GM18519 (cell line): Measurements from ENCODE around the gene ATP13A2.
"Not testable (repeated sequence)": the region's sequence is repeated elsewhere in the genome, so short reads cannot be mapped to it uniquely, and the experiment has no call there.

Experiments
- ATAC-seq: cut with Tn5 transposase; IDR thresholded peaks from one replicate; pipeline ENCODE4 v1.9.1; 2021; ENCODE audit warnings: mild to moderate bottlenecking, moderate library complexity; ENCODE audit not compliant: unreplicated experiment, low FRiP score

Gene ATP13A2

DNA sequence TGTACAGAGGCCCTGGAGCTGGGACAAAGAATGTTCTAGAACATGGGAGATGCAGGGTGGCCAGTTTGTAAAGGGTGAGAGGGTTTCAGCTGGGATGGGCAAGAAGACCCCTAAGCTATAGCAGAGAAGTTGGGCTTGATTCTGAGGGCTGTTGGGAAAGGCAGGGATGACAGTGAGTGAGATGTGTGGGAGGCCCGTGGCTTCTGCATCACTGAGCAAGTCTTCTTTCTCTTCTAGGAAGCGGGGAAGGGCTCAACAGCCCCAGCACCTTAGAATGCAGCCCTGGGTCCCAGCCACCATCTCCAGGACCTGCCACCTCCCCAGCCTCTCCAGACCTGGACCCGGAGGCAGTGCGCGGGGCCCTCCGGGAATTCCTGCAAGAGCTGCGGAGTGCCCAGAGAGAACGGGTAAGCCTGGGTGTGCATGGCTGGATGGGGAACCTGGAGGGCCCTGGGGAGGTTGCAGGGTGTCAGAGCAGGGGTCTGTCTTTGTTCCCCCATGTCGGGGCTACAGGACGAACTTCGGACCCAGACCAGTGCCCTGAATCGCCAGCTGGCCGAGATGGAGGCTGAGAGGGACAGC lies 46.2 kb downstream of the ATP13A2 start:
- no peak for ATAC-seq

DNA sequence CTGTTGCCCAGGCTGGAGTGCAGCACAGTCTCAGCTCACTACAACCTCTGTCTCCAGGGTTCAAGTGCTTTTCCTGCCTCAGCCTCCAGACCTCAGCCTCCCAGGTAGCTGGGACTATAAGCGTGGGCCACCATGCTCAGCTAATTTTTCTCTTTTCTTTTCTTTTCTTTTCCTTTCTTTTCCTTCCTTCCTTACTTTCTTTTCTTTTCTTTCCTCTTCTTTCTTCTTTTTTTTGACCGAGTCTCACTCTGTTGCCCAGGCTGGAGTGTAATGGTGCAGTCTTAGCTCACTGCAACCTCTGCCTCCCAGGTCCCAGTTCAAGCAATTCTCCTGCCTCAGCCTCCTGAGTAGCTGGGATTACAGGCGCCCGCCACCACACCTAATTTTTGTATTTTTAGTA lies 47.6 kb downstream of the ATP13A2 start:
- not testable (repeated sequence) for ATAC-seq

DNA sequence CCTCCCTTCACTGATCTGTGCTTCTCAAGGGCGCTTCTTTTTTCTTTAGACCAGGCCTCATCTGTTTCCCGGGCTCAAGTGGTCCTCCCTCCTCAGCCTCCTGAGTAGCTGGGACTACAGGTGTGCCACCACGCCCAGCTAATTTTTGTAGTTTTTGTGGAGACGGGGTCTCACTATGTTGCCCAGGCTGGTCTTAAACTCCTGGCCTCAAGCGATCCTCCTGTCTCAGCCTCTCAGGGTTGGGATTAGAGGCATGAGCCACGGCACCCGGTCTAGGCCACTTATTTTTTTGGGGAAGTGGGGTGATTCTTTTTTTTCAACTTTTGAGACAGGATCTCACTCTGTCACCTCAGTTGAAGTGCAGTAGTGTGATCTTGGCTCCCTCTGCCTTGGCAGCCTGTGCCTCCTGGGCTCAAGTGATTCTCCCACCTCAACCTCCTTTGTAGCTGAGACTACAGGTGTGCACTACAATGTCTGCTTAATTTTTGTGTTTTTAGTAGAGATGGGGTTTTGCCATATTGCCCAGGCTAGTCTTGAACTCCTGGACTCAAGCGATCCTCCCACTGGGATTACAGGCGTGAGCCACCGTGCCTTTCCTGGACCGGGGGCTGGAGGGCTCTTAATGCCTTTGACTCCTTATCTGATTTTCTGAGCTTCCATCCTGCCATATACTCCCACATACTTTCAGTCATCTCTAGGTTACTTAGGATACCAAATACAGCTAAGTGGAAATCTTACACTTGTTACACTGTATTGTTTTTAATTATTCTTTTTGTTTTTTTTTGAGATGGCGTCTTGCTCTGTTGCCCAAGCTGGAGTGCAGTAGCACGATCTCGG lies 50.2 kb downstream of the ATP13A2 start:
- no peak for ATAC-seq

DNA sequence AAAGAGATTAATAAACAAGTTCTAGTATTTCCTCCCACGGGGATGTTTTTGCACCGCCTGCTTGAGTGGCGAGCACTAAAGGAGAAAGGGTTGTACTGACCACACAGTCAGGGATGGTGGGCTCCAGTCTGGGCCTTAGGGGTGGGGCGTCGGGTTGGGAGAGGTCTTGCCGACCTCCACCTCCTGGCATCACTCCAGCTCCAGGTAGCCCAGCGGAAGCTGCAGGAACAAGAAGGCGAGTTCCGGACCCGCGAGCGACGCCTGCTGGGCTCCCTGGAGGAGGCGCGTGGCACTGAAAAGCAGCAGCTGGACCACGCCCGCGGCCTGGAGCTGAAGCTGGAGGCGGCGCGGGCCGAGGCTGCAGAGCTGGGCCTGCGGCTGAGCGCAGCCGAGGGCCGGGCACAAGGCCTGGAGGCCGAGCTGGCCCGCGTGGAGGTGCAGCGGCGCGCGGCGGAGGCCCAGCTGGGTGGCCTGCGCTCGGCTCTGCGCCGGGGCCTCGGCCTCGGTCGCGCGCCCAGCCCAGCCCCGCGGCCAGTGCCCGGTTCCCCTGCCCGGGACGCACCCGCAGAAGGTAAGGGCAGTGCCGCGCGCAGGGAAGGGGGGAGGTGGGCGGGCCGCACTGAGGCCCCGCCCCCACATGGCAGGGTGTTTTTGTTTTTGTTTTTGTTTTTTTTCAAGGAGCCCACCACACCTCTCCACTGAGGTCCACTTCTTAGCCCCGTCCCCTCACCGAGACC lies 51.0 kb downstream of the ATP13A2 start:
- no peak for ATAC-seq

DNA sequence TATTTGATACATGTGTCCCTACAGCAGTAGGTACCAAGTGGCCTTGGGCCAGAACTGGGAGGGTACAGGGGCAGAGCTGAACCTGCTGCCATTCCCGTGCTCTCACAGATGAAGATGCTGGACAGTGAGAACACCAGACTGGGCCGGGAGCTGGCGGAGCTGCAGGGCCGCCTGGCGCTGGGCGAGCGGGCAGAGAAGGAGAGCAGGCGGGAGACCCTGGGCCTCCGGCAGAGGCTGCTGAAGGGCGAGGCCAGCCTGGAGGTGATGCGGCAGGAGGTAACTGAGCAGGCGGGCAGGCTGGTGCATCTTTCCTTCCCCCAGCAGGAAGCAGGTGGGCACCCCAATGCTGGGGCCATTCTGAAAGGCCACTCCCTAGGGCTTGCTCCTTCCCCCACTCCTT lies 53.3 kb downstream of the ATP13A2 start:
- no peak for ATAC-seq

DNA sequence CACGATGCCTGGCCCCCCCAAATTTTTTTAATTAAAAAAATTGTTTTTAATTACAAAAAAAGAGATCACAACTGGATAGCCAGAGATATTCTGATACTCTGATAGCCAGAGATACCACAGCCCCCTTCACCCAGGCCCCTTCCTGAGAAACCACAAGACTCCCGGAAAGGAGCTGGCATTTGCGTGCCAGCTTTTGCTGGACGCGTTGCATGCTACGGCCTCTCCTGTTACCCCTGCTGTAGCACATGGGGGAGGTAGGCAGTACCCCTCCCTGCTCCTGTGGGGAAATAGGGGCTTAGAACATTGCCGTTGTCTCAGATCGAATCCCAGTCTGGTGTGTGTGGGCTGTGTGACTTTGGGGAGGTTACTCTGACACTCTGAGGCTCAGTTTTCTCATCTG lies 54.0 kb downstream of the ATP13A2 start:
- ATAC-seq, result no peak

DNA sequence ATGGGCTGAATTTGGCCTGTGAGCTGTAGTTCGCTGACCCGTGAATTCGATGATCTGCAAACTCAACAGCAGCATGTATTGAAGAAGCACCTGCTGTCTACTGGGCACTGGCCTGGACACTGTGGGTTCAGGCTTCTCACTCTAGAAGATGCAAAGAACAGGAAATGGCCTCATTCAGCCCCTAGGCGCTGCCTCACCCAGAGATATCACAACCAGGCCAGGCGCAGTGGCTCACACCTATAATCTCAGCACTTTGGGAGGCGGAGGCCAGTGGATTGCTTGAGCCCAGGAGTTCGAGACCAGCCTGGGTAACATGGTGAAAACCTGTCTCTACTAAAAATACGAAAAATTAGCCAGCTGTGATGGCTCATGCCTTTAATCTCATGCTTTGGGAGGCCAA lies 55.0 kb downstream of the ATP13A2 start:
- ATAC-seq, result no peak

DNA sequence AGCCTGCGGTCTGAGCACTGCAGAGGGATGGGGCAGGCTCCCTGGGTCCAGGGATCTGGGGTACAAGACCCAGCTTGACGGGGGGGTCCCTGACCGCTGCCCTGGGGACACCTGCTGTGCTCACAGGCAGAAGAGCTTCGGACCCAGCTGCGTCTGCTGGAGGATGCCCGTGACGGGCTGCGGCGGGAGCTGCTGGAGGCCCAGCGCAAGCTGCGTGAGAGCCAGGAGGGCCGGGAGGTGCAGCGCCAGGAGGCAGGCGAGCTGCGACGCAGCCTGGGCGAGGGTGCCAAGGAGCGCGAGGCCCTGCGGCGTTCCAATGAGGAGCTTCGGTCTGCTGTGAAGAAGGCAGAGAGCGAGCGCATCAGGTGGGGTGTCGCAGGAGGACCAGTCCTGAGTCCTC lies 56.5 kb downstream of the ATP13A2 start:
- ATAC-seq, result no peak

DNA sequence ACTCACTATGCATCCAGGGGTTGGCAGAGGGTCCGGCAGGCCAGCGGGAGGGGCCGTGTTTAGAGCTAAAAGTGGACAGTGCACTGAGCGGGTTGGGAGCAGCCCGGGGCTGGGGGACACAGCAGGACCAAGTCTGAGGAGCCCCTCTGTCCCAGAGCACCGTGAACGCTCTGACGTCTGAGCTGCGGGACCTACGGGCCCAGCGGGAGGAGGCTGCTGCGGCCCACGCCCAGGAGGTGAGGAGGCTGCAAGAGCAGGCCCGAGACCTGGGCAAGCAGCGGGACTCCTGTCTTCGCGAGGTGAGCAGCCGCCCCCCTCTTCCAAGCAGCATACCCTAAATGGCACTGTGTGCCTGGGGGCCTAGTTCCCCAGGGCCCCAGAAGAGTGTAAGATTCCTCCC lies 57.1 kb downstream of the ATP13A2 start:
- no peak for ATAC-seq

DNA sequence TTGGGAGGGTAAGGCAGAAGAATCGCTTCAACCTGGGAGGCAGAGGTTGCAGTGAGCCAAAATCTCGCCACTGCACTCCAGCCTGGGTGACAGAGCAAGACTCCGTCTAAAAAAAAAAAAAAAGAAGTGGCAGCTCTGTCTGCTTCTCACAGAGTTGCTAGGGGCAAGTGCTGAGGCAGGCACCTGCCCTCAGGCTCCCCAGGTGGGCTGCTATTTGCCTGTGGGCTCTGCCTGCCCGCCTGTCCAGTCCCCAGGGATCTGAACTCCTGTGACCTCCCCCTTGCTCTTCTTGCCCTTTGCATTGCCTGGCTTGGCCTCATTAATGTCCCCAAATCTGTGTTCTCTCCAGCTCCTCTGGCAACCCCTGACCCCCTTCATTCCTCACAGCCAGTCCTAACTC lies 59.4 kb downstream of the ATP13A2 start:
- not testable (repeated sequence) for ATAC-seq

DNA sequence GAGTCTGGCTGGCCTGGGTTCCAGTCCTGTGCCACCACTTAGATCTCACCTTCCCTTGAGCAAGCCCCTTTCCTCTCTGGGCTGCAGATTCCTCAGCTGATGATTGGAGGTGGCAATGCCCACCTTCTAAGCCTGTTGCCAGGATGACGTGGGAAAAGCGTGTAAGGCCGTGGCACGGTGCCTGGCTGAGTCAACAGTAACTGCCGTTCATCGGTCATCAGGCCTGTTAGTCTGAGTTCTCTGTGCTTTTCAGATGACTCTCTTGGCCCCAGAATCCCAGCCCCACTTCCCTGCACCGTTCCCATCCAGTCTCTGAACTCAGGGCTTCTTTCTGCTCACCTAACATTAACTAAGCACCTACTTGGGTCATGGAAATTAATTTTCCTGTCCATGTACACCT lies 62.7 kb downstream of the ATP13A2 start:
- not testable (repeated sequence) for ATAC-seq

DNA sequence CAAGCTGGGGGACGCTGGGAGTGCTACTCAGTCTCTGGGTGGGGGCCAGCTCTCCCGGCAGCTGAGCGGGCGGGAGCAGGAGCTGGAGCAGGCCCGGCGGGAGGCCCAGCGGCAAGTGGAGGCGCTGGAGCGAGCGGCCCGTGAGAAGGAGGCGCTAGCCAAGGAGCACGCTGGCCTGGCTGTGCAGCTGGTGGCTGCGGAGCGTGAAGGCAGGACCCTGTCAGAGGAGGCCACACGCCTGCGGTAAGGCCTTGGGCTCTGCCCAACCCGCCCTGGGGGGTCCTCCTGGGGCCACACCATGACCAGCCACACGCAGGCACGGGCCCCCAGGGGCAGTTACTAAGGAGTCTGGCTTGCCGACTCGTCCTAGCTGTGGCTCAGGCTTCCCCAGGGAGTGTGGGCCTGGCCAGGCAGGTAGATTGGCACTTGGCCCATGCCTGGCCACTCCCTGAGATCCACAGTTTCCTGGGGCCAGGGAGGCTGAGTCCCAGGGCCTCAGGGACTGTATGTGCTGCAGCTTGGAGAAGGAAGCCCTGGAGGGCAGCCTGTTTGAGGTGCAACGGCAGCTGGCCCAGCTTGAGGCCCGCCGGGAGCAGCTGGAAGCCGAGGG lies 63.3 kb downstream of the ATP13A2 start:
- ATAC-seq, result not testable (repeated sequence)

DNA sequence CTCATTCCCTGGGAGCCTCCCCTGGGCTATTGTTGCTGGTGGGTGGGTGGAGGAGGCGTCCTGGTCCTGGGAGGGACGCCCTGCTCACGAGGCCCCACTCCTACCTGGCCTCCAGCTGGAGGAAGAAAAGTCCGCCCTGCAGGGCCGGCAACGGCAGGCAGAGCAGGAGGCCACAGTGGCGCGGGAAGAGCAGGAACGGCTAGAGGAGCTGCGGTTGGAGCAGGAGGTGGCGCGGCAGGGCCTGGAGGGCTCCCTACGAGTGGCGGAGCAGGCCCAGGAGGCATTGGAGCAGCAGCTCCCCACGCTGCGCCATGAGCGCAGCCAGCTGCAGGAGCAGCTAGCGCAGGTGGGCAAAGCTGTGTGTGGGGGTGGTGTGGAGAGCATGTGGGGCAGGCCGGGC lies 65.1 kb downstream of the ATP13A2 start:
- ATAC-seq, result no peak

DNA sequence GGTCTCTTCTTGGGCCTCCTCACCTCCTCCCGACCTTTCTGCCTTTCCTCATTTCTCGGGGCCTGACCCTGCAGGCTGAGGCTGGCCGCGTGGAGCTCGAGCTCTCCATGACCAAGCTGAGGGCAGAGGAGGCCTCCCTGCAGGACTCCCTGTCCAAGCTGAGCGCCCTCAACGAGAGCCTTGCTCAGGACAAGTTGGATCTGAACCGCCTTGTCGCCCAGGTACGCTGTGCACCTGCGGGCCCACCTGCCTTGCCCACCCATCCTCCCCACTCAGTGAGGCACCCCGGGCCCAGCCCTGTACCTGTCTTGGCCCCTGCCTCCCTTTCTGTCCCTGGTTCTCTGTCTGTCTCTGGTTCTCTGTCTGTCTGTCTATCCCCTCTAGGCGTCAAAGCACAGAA lies 65.5 kb downstream of the ATP13A2 start:
- not testable (repeated sequence) for ATAC-seq

DNA sequence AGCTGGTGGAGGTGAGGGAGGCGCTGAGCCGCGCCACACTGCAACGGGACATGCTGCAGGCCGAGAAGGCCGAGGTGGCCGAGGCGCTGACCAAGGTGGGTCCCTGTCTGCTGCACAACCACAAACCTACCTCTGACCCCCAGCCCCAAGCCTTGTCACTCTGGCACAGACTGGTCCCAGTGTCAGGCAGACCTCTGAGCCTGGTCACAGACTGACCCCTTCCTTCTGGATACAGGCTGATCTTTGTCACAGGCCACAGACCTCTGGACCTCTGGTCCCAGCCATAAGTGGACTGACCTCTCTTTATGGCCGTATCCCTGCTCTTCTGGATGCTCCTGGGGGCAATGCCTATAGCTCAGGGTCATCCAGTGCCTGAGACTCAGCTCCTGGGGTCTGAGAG lies 66.2 kb downstream of the ATP13A2 start:
- ATAC-seq, result not testable (repeated sequence)

DNA sequence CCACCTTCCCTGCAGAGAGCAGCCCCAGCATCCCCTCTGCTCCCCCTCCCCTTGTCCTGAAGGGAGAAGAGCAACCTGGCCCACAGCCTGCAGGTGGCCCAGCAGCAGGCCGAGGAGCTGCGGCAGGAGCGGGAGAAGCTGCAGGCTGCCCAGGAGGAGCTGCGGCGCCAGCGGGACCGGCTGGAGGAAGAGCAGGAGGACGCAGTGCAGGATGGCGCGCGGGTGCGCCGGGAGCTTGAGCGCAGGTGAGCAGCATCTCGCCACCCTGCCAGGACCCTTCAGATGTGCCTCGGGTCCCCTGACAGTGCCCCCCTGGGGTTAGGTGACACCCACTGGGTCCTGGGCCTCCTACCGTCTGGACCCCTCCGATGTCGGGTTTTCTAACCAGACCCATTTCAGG lies 67.7 kb downstream of the ATP13A2 start:
- ATAC-seq, result no peak

DNA sequence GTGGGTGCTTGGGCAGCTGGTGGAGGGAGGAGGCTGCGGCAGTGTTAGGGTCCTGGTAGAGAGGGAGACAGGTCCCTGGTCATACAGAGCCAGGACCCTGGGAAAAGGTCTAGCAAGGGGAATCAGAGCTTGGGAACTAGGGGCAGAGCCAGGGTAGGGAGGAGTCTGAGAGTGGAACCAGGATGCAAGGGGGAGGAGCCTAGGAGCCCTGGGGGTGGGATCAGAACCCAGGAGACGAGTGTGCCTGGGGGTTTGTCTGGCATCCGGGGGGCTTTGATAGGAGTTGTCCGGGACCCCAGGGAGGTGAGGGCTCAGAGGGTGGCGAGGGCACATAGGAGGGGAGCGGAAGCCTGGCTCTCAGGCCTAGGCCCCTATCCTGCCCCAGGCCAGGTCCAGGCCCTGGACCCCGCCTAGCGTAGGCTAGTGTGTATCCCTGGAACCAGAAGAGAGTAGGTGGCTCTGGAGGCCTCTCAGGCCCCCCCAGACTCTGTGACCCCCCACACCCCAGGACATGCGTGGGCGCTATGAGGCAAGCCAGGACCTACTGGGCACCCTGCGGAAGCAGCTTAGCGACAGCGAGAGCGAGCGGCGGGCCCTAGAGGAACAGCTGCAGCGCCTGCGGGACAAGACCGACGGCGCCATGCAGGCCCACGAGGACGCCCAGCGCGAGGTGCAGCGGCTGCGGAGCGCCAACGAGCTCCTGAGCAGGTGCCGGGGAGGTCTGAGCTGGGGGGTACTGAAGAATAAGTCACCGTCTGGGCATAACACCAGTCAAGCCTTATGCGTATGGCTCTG lies 72.1 kb downstream of the ATP13A2 start:
- ATAC-seq, result not testable (repeated sequence)

DNA sequence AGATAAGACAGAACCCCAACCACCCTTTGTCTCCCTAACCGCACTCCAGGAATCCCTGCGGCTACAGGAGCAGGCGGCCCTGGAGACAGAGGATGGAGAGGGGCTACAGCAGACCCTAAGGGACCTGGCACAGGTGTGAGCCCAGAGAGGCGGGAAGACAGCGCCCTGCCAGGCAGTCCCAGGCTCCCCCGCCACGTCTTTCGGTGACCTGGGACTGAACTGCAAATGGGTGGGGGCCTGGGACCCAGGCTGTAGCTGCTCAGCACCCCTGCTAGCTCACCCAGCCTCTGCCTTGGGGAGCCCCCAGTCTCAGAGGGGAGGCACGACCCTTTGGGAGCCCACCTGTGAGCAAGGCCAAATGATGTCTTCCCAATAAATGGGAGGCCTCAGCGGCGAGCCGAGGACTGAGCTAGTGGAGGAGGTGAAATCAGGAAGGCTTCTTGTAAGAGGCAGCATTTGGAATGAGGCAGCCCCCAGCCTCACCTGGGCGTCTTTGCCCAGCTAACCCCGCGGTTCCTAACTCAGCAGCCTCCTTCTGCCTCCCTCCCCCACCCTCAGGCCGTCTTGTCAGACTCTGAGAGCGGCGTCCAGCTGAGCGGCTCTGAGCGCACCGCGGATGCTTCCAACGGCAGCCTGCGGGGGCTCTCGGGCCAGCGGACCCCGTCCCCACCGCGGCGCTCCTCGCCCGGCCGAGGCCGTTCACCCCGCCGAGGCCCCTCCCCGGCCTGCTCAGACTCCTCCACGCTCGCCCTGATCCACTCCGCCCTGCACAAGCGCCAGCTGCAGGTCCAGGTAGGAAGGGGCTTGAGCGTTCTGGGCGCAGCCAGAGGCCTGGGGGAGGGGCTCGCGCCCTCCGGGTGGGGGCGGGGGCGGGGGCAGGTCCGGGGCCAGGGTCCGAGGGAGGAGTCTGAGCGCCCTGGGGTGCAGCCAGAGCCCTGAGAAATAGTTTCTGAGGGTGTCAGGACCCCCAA lies 73.1 kb downstream of the ATP13A2 start:
- no peak for ATAC-seq

DNA sequence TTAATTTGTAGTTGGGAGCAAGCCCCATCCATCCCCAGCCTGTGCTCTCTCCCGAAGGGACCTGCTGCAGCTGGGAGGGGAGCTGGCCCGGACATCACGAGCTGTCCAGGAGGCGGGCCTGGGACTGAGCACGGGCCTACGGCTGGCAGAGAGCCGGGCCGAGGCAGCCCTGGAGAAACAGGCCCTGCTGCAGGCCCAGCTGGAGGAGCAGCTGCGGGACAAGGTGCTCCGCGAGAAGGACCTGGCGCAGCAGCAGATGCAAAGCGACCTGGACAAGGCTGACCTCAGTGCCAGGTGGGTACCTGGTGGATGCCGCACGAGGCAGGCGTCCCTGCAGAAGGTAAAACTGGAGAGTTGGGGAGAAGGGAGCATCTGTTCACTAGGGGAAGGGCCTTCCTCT lies 75.1 kb downstream of the ATP13A2 start:
- not testable (repeated sequence) for ATAC-seq
